ENCODE measurements around the gene KLB.
A peak's percentile ranks its signal among the peaks of the same experiment; 100 is the strongest.

GRCh38 chr4:39469429-39470077 is 62.8 kb downstream of the KLB start:
- TF ChIP-seq CTCF (IDR thresholded peaks at IDR 0.05) (peak; percentile 70 to 72), POLR2A (IDR thresholded peaks at IDR 0.05) (no peak), EP300 (IDR thresholded peaks at IDR 0.05) (no peak)

All from suprapubic skin (tissue), 3 donors.